B cell (primary cell): Measurements from ENCODE around the gene NDST1. TPM values are rescaled to one million over a fixed set of nuclear protein-coding genes. Genes with fewer than 3 reads are reported as not detected.

Source experiments
- ATAC-seq: fragments of 200-7000 bp; cut with Tn5 transposase; one replicate; pipeline ENCODE4 v1.10.0; 2021; ENCODE audit warnings: low read depth, mild to moderate bottlenecking, moderate number of reproducible peaks, moderate library complexity
- CTCF ChIA-PET: fragments of 350-600 bp; sonication (Branson Sonifier 250); formaldehyde crosslinking; loops from one replicate; lab custom pipeline; 2021; ENCODE audit warnings: antibody characterized with exemption, inconsistent platforms; lab: Charles Lee
- POLR2A ChIA-PET: fragments of 350-600 bp; sonication (Branson Sonifier 250); formaldehyde crosslinking; loops from one replicate; lab custom pipeline; 2021; ENCODE audit warnings: antibody characterized with exemption; lab: Charles Lee
- DNase-seq: peaks from one replicate; pipeline ENCODE4 v3.0.0; 2013
- H2AFZ ChIP-seq: 2 replicates; pipeline ENCODE4 v1.6.1; 2012; ENCODE audit warnings: mild to moderate bottlenecking, low read depth, low read length; ENCODE audit not compliant: insufficient read depth, poor library complexity, severe bottlenecking
- H3K27ac ChIP-seq, 2 donors: 1 replicate in 1 of 2; 2 replicates in 1 of 2; pipeline ENCODE4 v1.5.1; 2012 to 2013; ENCODE audit warnings: low read length in 2 of 2, mild to moderate bottlenecking in 2 of 2, moderate library complexity in 1 of 2
- H3K27me3 ChIP-seq, 4 experiments: fragments of 200-600 bp in 1 of 4; sonication (generic) in 1 of 4; replicated peaks in 1 of 4; 1 replicate in 2 of 4; 2 replicates in 2 of 4; pipeline versions ENCODE4 v1.6.1 to v1.7.0; 2013 to 2016; ENCODE audit warnings: low read length in 3 of 4, mild to moderate bottlenecking in 2 of 4, mixed read lengths in 1 of 4, moderate library complexity in 1 of 4; ENCODE audit not compliant: insufficient read depth in 4 of 4, control insufficient read depth in 3 of 4; ENCODE audit errors: control extremely low read depth in 1 of 4
- H3K36me3 ChIP-seq, 2 experiments: replicated peaks in 1 of 2; 1 replicate in 1 of 2; 2 replicates in 1 of 2; pipeline versions ENCODE4 v1.6.1 to v1.7.1; 2013; ENCODE audit warnings: low read length in 1 of 2; ENCODE audit not compliant: insufficient read depth in 2 of 2, control insufficient read depth in 1 of 2; ENCODE audit errors: control extremely low read depth in 1 of 2, extremely low read depth in 1 of 2
- H3K4me1 ChIP-seq, 2 donors: fragments of 200-600 bp in 1 of 2; sonication (generic) in 1 of 2; 1 replicate in 1 of 2; 2 replicates in 1 of 2; pipeline versions ENCODE4 v1.5.1 to v1.6.1; 2013 to 2017; ENCODE audit warnings: low read length in 2 of 2; ENCODE audit not compliant: control insufficient read depth in 2 of 2, insufficient read depth in 2 of 2
- H3K4me2 ChIP-seq: replicated peaks from 2 replicates; pipeline ENCODE3; 2012; ENCODE audit warnings: mild to moderate bottlenecking, low read depth, low read length; ENCODE audit not compliant: poor library complexity, severe bottlenecking
- H3K4me3 ChIP-seq, 5 experiments: fragments of 200-600 bp in 1 of 5; sonication (generic) in 1 of 5; 1 replicate in 3 of 5; 2 replicates in 2 of 5; pipeline versions ENCODE4 v1.5.1 to v1.7.0; 2011 to 2016; ENCODE audit warnings: low read length in 4 of 5, mild to moderate bottlenecking in 4 of 5, low read depth in 2 of 5, control low read depth in 1 of 5, moderate library complexity in 1 of 5; ENCODE audit not compliant: insufficient read depth in 1 of 5; ENCODE audit errors: control extremely low read depth in 1 of 5, extremely low read depth in 1 of 5
- H3K79me2 ChIP-seq: fragments of 200-600 bp; sonication (generic); one replicate; pipeline ENCODE4 v1.6.0; 2016; ENCODE audit warnings: low read length; ENCODE audit not compliant: control insufficient read depth, insufficient read depth
- H3K9ac ChIP-seq: fragments of 200-600 bp; sonication (generic); 2 replicates; pipeline ENCODE4 v1.6.1; 2017; ENCODE audit warnings: mild to moderate bottlenecking, low read length, moderate library complexity
- H3K9me3 ChIP-seq, 3 donors: one replicate each; pipeline versions ENCODE4 v1.6.1 to v1.7.1; 2013; ENCODE audit warnings: low read length in 2 of 3; ENCODE audit not compliant: control insufficient read depth in 2 of 3, insufficient read depth in 1 of 3; ENCODE audit errors: control extremely low read depth in 1 of 3
- H4K20me1 ChIP-seq: 2 replicates; pipeline ENCODE4 v1.6.0; 2012; ENCODE audit warnings: mild to moderate bottlenecking, low read length; ENCODE audit not compliant: insufficient read depth, control insufficient read depth, poor library complexity, severe bottlenecking
- H3K27ac Mint-ChIP-seq: one replicate; pipeline ENCODE4 v1.8.0; 2021; ENCODE audit warnings: mixed read lengths
- H3K27me3 Mint-ChIP-seq: one replicate; pipeline ENCODE4 v1.8.0; 2021; ENCODE audit warnings: mixed read lengths
- H3K4me1 Mint-ChIP-seq: one replicate; pipeline ENCODE4 v1.8.0; 2021; ENCODE audit warnings: mixed read lengths
- H3K4me3 Mint-ChIP-seq: one replicate; pipeline ENCODE4 v1.8.0; 2021; ENCODE audit warnings: mixed read lengths
- H3K9me3 Mint-ChIP-seq: one replicate; pipeline ENCODE4 v1.8.0; 2022; ENCODE audit warnings: mixed read lengths; ENCODE audit not compliant: insufficient read depth
- EZH2 ChIP-seq: IDR thresholded peaks from 2 replicates; pipeline ENCODE4 v1.6.1; 2012; ENCODE audit warnings: borderline replicate concordance, low read depth, mild to moderate bottlenecking, moderate library complexity, low read length; ENCODE audit not compliant: insufficient read depth, poor library complexity, severe bottlenecking
- WGBS: methylation state at CpG from one replicate; pipeline ENCODE4 v1.1.5; 2013; ENCODE audit warnings: missing lambda C conversion rate; ENCODE audit not compliant: insufficient coverage; 5-methylcytosine and 5-hydroxymethylcytosine counted together
- intact Hi-C: fragments of 100-400 bp; cut with micrococcal nuclease; formaldehyde crosslinking; loops from one replicate; pipeline ENCODE4 v1.10.0; 2022
- polyA plus RNA-seq: library from polyadenylated mRNA; depleted of rRNA; stranded (reverse); fragments of >200 nt; gene quantifications from 2 replicates; pipeline ENCODE4 v1.2.3, GENCODE V29; 2012
- total RNA-seq, 2 donors: library from RNA; stranded (reverse); fragments of 120-200 nt in 1 of 2; gene quantifications; 1 replicate in 1 of 2; 2 replicates in 1 of 2; pipeline versions ENCODE4 v1.2.3 to v1.2.4, GENCODE V29; 2013 to 2022
- TF ChIP-seq, protein P1 (sequence below): fragments of 200-600 bp; IDR thresholded peaks from one replicate; pipeline ENCODE4 v1.8.0; 2022; ENCODE audit warnings: antibody characterized with exemption, mild to moderate bottlenecking

NDST1 gene
- total and polyA plus RNA-seq, 2 donors (not counting 1 experiment from before 2014, with no cell fraction given): 4.3 to 7.0 TPM

DNA sequence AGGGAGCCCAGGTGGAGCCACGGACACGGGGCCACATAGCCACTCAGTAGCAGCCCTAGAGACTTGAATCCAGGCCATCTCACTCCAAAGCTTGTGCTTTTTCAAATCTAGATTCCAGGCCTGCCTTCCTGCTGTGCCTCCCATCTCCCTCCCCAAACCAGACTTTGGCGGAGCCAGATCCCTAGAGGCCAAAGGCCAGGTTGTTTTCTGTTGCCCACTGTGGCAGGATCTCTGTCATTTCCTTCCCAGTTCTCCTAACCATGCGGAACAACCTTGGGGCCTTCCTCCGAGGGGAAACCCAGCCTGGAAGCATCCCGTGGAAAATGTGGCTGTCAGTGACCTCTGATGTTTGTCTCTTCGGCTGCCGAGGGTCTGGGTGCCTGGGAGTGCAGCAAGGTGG is 42.0 kb upstream of the NDST1 start:
- Histone ChIP-seq H4K20me1 (no peaks in the 10 kb centered on the region), H3K79me2 (no peaks in the 10 kb centered on the region), H3K4me1 (peaks cover 10 to 11% of the 10 kb centered on the region in 2 donors), H3K4me2 (no peak overlapping the region), H2AFZ (no peak overlapping the region), H3K27me3 (no peaks in the 10 kb centered on the region), H3K4me3 (no peak overlapping the region), H3K9ac (no peak overlapping the region), H3K36me3 (no peaks in the 10 kb centered on the region), H3K27ac (no peak overlapping the region), H3K9me3 (no peaks in the 10 kb centered on the region)
- no peak overlapping the region for H3K4me3 Mint-ChIP-seq
- no peaks in the 10 kb centered on the region for H3K27me3 Mint-ChIP-seq
- ChIA-PET POLR2A (no interaction called here), CTCF (no interaction called here)
- ATAC-seq (no peak), DNase-seq (no peak)
- intact Hi-C loops: no loop called here
- H3K9me3 Mint-ChIP-seq: no peaks in the 10 kb centered on the region
- H3K4me1 Mint-ChIP-seq: peaks cover 11% of the 10 kb centered on the region
- WGBS: 70% methylated on average over 8 of the region's 8 CpGs
- TF ChIP-seq, protein P1, sequence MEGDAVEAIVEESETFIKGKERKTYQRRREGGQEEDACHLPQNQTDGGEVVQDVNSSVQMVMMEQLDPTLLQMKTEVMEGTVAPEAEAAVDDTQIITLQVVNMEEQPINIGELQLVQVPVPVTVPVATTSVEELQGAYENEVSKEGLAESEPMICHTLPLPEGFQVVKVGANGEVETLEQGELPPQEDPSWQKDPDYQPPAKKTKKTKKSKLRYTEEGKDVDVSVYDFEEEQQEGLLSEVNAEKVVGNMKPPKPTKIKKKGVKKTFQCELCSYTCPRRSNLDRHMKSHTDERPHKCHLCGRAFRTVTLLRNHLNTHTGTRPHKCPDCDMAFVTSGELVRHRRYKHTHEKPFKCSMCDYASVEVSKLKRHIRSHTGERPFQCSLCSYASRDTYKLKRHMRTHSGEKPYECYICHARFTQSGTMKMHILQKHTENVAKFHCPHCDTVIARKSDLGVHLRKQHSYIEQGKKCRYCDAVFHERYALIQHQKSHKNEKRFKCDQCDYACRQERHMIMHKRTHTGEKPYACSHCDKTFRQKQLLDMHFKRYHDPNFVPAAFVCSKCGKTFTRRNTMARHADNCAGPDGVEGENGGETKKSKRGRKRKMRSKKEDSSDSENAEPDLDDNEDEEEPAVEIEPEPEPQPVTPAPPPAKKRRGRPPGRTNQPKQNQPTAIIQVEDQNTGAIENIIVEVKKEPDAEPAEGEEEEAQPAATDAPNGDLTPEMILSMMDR: no peak
- TF ChIP-seq EZH2: no peak
- H3K27ac Mint-ChIP-seq: no peak overlapping the region

DNA sequence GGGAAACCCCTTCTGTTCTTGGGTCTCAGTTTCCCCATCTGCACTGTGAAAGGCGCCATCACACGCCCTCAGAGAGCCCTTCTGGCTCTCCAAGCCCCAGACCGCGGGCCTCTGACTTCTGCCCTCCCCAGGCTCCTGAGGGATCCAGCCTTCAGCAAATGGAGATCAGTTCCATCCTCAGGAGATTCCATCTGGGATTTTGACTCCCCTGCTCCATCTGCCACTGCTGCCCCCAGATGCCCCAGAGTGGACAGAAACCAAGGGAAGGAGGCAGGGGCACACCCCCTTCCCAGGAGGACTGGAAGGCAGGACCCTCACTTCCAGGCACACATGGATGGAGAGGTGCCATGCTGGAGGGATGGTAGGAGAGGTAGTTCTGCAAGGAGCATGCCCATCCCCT is 39.7 kb upstream of the NDST1 start:
- no peak overlapping the region for H3K4me3 ChIP-seq
- ChIA-PET POLR2A (no interaction called here), CTCF (interaction anchor here (0.9 kb wide), 1 partner anchor 9 kb away, joined by 3 read pairs; no protein-coding TSS in a partner anchor)
- no peak overlapping the region for H3K27ac Mint-ChIP-seq
- 100% methylated on average over 4 of the region's 4 CpGs for WGBS
- intact Hi-C loops: no loop called here
- H3K27ac ChIP-seq: no peak overlapping the region
- DNase-seq (no peak), ATAC-seq (no peak)
- no peak overlapping the region for H3K4me2 ChIP-seq
- no peak overlapping the region for H3K9ac ChIP-seq
- H3K36me3 ChIP-seq: no peaks in the 10 kb centered on the region
- no peaks in the 10 kb centered on the region for H3K4me1 Mint-ChIP-seq
- H3K4me3 Mint-ChIP-seq: no peak overlapping the region
- no peak for TF ChIP-seq EZH2
- TF ChIP-seq, protein P1: no peak
- H4K20me1 ChIP-seq: no peaks in the 10 kb centered on the region
- no peaks in the 10 kb centered on the region for H3K4me1 ChIP-seq
- H3K9me3 Mint-ChIP-seq: no peaks in the 10 kb centered on the region
- no peaks in the 10 kb centered on the region for H3K9me3 ChIP-seq
- no peaks in the 10 kb centered on the region for H3K79me2 ChIP-seq
- H2AFZ ChIP-seq: no peak overlapping the region
- H3K27me3 Mint-ChIP-seq: no peaks in the 10 kb centered on the region
- no peaks in the 10 kb centered on the region for H3K27me3 ChIP-seq
